HG02642 (cell line): ENCODE results near the gene PUS1.

Source experiments
- ATAC-seq: cut with Tn5 transposase; IDR thresholded peaks from one replicate; pipeline ENCODE4 v1.9.1; 2021; ENCODE audit warnings: mild to moderate bottlenecking; ENCODE audit not compliant: unreplicated experiment, poor library complexity

The PUS1 gene

DNA sequence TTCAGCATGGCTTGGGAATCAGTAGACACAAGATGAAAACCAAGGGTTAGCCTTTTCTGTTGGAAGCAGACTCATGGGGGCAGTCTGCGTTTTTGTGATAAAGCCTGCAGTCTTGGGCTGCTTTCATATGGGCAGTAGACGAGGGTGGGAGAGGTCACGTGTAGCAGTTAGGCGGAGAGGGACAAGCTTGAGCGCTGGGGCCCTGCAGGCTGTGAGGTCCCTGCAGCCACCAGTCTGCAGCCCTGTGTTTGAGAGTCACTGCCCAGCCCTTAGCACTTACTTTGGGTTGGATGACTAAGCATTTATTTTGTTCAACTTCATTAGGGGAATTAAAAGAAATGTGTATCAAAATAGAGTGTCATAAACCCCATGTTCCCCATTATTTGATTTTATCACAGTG, 57.8 kb downstream of the PUS1 start:
- ATAC-seq = no peak

DNA sequence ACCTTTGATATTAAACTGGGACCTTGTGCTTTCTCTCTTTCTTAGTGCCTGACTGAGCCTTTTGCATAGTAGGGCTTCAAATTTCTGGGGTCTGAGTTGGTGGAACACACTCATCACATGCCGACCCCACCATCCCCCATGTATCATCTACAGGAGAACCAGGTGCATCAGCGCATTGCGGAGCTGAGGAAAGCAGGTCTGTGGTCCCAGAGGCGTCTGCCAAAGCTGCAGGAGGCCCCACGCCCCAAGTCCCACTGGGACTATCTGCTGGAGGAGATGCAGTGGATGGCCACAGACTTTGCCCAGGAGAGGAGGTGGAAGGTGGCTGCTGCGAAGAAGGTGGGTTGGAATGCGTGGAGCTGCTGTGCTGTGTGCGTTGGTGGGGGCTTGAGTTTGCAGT, 58.5 kb downstream of the PUS1 start:
- no peak for ATAC-seq

DNA sequence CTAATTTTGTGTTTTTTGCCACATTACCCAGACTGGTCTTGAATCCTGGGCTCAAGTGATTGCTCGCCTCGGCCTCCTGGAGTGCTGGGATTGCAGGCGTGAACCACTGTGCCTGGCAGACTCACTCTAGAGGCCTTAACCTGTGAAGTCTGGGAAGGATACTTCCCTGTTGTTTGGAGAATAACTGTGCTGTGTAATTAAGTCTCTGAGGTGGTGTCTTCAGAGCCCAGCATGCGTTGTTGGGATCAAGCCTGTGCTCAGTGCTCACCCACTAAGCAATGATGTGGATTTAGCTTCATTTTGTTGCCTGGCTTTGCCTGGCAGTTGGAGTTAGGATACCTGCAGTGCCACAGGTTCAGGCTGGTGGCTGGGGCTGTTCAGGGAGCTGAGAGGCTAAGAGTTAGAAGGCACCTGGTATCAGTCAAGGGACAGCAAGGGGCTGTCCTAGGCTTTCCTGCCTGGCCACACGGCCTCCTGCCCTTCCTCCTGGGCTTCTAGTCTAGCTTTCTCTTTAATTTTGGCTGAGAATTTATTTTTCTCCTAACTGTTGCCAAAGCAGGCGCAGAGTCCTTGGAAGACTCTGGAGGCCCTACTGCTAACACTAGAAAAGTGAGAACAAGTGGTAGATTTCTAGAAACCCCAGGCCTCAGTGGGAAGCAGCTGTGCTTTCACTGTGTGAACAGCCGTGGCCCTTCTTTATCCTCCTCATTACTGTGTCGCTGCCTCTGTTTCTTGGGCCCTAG, 59.1 kb downstream of the PUS1 start:
- no peak for ATAC-seq

DNA sequence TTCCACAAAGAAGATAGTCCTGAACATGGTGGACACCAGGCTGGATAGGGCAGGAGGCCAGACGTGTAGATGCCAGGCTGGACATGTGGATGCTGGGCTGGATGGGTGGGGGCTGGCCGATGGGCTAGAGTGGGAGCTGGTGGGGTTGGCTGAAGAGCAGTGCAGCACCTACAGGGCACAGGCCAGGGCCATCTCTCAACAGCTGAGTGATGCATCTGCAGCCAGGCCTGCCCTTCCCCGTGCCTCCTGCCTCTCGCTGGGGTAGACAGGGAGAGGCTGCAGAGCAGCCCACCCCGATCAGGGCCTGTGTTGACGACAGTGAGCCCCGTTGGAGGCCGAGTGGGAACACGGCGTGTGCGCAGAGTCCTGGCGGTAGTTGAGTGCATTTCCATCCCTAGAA, 59.9 kb downstream of the PUS1 start:
- no peak for ATAC-seq

DNA sequence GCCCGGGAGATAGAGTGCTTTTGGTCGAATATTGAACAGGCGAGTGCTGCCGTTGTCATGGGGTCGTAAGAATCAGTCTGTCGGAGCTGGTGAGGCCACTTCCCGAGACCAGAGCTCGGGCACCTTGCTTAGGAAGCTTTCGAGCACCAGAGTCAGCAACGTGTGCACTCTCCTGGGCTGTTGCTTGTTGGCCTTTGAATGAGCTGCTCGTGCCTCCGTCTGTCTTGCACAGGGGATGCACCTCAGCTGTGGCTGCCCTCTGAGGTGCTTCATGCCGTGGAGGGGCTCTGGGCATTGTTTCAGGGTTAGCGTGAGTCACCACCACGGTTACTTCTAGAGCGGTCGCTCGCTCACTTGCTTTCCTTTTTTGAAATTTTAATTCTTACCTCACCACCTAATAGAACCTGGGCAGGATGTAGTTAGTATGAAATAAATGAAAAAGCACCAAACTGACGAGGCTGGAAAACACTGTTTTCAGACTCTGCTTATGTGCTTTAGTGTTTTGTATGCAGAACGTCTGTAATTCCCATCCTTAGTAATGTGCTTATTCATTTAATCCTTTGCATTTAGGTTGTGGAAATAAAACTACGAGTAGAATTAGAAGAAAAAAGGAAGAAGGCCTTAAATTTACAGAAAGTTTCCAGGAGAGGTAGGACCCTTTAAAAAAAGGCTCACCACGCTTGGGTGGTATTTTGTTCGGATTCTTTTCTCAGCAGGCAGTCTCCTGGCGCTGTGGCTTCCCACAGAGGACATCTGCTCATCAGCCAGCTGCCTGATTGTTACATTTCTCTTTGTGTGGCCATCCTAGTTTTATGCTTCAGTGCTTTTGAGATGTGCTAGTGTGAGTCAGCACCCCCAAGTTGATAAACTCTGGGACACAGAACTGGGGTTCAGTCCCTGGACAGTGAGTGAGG, 61.2 kb downstream of the PUS1 start:
- ATAC-seq = no peak

DNA sequence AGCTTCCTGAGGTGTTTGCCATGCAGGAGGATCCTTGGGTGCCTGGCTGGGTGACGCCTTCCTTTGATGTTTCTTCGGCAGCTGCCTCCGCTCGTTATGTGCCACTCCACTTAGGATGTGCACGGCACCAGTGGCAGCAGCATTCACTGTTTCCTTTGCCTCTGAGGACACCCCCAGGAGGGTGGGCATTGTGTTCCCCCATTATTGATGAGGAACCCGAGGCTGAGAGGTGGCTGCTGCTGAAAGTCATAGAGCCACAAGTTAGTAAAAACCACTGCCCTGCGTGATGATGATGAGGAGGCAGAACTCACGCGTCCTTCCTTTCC, 61.9 kb downstream of the PUS1 start:
- ATAC-seq = no peak

DNA sequence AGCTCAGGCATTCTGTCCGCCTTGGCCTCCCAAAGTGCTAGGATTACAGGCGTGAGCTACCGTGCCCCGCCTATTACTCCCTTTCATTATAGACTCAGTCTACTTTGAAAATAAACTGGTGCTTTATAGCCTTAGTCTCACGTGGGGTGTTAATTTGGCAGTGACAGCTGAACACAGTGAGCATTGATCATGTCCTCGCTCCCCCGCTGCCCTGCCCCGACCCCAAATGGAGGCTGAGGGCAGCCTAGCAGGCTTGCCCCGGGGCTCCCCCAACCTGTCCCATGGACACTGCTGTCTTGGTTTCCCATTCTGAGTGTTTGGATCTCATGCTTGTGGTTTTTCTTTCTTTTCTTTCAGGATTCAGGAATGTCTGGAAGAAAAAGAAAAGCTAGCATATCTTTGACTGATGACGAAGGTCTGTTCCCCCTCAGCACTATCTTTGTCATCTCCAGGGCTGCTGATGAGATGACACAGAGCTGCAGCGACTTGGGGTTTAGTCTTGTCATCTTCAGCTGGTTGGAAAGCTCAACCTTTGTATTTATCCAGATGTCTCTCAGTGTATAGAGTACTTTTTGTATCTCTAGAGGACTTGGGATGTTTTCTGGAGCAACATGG, 62.8 kb downstream of the PUS1 start:
- ATAC-seq = no peak

DNA sequence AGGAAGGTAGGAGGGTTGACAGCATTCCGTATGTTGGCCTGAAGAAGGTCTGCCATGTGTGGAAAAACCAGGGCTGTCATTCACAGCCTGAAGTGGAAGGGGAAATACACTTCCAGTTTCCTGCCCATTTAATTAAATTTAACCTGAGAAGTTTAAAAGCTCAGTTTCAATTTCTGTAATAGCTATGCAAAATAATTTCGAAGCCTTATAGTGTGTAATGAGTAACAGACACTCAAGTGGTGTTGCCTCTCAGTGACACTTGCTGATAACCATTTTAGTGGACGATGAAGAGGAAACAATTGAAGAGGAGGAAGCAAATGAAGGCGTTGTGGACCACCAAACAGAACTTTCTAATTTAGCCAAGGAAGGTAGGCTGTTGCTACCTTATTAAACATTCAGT, 65.5 kb downstream of the PUS1 start:
- ATAC-seq = peak; percentile 83
